Dermis blood vessel endothelial cell (primary cell): ENCODE results near the gene CREB3L4. TPM values are rescaled to one million over a fixed set of nuclear protein-coding genes. Genes with fewer than 3 reads are reported as not detected.

Experiments used
- DNase-seq: peaks from one replicate; pipeline ENCODE4 v3.0.0; 2010
- total RNA-seq: library from RNA; depleted of rRNA; stranded (reverse); fragments of >200 nt; gene quantifications from 2 replicates; pipeline ENCODE4 v1.2.3, GENCODE V29; 2014

The CREB3L4 gene
- total RNA-seq, 1 donor from 2014 or later, result 13.1 TPM

DNA sequence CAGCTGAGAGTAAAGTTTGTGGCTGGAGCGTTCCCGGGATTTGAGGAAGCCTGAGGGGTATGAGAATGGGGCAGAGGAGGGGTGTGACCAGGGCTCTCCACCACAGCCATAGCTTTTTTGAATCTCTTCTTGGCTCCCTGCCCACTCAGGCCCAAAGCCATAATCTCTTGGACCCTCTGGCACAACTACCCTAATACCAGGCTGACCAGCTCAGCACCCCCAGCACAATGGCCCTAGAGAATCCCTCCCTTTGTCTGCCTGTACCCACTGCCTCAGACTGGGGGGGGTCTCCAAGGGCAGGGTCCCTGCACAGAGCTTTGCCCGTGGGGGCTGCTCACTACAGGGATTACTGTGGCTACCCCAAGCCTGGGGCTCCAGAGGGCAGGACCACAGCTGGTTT, 28.7 kb upstream of the CREB3L4 start:
- no peak for DNase-seq

DNA sequence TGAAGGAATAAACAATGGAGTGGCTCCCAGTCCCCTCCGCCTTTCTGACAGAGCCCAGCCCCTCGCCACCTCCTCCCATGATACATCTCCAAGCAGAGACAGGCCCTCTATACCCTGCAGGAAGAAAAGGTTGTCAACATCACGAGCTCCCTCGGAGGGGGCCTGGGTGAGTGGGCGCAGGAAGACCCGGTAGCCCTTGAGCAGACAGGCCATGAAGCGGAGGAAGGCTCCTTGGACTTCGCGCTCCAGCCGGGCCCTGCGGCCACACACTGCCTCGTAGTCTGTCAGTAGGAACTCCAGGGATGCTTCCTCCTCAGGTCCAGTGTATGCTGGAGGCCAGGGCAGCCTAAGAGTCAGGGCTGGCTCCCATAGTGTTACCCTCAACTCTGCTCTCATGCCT, 28.2 kb upstream of the CREB3L4 start:
- no peak for DNase-seq

DNA sequence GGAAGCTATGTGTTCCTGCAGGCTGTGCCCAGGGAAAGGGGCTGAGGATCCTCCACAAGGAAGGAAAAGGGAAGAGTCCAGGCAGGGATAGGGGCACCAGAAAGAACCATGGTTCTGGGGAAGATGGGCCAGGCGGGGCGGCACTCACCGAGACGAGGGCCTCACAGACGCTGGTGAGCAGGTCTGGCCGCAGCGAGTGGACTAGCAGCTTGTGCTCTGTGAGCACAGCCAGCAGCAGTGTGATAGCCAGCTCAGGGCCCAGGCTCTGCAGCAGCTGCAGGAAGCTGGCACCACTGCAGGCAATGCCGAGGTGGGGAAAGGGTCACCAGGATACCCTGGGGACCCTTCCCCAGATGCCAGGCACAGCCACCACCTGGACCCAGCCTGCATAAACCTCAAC, 26.9 kb upstream of the CREB3L4 start:
- no peak for DNase-seq

DNA sequence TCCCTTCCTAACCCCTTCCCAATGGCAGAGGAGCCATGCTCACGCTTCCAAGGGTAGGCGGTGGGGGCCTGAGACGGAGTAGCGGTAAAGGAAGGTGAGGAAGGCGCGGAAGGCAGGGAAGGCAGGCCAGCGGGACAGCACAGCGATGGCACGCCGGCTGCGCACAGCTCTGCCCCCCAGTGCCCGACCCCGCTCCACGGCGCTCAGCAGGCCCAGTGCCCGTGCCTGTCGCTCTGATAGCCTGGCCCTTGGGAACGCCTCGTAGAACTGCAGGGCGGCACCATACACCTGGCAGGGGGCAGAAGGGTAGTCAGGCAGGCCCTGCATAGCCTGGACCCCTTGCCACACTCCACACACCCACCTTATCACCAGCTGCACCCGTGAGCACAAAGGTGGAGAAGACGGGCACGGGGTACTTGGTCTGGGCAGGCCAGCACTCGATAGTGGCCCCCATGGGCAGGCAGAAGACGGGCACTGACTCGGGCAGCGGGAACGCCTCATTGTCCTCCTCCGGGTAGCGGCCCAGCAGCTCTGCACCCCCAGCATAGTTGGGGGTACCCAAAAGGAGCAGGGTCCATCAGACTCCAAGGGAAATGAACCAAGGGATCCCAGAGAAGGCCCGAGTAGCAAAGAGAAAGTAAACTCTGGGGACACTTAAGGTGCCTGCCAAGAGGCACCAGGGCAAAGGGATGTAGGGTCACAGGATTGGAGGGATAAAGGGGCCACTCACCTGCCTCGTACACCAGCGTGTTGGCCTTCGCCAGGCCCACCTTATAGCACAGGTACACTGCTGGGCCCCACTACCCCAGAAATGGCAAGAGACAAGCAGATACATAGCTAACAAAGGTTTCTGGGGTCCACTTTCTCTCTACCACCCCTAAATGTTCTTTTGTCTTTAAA, 25.6 kb upstream of the CREB3L4 start:
- DNase-seq, result no peak

DNA sequence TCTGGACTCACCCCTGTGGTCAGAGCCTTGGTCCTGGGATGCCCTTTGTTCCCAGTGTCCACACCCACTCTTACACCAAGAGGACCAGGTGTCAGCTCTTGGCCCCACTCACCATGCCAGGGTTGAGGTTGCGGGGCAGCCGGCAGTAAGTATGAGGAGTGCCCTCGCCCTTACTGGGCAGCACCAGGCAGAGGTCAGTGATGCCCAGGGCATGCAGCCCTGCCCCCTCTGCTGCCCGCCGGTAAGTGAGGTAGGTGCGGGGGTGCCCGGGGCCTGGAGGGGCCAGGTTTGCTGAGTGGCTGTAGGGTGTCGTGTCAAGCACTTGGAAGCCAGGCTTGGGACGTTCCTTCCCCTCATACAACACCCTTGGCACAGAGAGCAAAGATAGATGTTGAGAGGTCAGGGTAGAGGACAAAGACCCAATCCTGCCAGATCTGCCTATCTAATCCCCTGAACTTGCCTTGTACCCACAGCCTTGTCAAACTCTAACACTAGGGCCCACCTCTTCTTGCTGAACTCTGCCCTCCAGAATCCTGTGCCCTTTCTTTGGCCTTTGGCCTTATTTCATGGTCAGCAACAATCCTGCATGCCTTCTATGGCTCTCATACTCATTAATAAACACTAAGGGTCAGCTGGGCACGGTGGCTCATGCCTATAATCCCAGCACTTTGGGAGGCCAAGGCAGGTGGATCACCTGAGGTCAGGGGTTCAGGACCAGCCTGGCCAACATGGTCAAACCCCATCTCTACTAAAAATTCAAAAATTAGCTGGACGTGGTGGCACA, 24.7 kb upstream of the CREB3L4 start:
- DNase-seq, result no peak

DNA sequence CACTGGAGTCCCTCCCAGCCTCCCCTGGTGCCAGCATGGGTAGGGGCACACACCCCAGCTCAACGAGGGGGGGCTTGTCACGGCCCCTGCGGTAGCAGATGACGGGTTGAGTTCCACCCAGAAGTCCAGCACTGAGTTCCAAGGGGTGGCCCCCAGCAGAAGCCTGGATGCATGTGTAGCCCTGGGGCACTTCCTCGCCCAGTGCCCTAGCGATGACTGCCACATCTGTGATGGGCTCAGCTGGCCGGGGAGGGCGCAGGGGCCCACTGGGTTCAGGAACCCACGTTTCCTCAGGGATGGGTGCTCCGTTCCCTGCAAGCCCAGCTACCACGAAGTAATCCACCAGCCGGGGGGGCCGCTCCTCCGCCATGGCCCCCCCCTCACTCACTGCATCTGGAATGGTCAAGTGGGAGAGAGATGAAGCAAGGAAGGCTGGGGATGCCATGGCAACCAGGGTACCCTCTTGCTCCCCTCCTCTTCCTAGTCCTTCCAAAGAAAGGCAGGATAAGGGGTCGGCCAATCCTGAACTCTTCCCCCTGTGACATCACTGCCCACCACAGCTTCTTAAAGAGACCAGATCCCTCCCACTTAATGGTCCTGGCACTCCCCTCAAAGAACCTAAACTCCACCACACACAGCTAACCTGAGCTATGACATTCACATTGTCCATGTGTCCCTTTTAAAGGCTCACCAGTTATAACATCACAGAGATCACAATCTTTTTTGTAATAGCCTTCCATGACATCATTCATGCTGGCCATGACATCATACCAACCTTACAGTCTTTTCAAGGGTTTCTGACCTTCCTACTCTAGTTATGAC, 23.5 kb upstream of the CREB3L4 start:
- DNase-seq, result no peak

DNA sequence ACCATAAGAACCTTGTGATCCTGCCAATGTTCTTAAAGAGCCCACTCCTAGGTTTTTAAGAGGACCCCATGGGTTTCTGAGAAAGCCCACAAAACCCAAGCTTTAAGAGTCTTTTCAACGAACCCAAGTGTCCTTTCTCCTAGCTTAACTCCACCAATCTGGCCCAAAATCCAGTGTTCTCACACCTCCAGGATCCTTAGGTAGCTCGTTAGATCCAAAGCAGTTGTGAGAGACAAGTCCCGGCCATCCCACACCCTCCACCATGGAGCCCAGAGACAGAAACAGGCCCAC, 22.9 kb upstream of the CREB3L4 start:
- no peak for DNase-seq

DNA sequence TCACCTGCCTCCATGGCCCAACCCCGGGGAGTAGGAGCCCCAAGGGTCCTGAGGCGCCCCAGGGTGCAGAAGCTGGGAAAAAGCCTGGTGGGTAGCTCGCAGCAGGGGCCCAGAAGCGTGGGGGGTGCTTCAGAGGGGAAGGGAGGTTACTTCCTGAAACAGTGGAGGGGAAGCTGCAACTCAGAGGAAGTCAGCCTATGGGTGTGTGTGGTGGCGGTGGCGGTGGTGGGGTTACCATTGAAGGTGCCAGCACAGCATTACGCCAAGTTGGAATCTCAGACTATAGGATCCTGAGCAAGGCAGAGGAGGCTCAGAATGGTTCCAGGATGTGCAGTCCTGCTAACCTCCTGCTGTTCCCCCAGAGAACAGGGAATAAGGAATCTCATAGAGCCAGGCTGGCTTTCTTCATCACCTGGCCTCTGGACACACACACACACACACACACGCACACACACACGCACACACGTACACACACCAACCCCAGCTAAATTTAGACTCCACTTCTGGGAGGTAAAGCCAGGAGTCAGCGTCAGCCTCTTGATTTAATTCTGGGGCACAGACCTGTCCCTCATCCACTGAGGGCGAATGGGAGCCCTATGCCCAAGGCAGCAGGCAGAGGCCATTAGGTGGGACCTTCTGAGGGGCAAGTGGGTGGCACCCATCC, 22.4 kb upstream of the CREB3L4 start:
- DNase-seq, result peak; percentile 57

DNA sequence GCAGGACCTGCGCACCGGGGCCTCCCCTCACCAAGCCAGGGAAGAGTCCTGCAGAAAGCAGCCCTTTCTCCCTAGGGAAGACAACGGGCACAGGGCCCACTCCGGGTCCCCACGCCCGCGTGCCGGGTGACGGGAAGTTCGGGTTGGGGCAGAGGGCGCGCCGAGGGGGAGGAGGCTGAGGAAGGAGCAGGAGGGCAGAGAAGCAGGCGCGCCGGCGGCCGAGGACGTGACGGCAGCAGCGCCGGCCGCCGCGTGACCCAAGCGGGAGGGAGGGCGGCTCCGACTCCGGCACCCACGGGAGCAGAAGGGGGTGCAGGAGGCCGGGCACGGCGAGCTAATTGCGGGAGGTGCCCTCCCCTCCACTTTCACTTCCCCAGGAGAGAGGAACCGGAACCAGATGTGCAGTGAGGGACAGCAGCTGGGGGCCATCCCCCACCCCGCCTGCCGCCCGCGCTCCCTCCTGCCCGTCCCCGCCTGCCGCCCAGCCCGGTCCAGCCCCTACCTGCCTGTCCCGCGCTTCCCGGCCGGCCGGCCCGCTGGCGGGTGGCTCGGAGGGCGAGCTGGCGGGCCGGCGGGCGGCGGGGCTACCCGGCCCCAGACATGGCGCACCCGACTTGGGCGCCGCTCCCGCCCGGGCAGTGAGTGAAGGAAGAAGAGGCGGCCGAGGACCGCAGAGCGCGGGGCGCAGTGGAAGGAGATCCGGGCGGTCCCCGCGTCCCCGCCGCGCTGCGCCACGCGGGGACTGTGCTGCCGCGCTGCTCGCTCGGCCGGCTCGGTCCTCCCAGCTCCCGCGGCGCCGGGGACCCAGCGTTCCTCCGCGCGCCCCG, 21.7 kb upstream of the CREB3L4 start:
- DNase-seq, result peak; percentile 85

DNA sequence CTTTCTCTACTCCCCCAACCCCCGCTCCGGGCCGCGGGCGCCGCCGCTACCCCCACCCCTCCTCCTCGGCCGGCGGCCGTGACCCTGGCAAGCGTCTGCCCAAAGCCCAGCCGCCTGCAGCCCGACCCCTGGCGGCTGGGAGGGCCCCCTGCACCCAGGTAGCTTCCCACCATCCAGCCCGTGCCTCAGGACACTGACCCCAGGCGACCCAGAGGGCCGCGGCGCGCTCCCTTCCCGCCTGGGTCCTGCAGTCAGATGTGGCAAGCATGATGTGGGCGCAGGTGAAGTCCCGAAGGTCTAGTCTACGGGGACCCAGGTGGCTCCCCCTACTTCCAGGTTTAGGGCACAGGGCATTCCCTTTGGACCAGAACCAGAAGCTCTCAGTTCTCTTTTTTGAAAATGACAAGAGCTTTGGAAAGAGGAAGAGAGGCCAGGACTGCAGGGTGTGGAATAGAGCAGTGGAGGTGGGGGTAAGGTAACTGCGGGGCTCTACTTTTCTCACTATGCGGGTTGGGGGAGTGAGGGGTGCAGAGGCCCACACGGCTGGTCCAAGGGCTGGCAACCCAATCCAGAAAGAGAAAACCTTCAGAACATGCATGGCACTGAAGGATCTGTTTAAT, 21.0 kb upstream of the CREB3L4 start, which contains the start of gene DENND4B:
Gene DENND4B, minus strand, starts transcription at position 97 of the 620 bp plus-strand sequence. CDS start 2,344 bp downstream, outside the sequence.
- DNase-seq, result peak; percentile 89

DNA sequence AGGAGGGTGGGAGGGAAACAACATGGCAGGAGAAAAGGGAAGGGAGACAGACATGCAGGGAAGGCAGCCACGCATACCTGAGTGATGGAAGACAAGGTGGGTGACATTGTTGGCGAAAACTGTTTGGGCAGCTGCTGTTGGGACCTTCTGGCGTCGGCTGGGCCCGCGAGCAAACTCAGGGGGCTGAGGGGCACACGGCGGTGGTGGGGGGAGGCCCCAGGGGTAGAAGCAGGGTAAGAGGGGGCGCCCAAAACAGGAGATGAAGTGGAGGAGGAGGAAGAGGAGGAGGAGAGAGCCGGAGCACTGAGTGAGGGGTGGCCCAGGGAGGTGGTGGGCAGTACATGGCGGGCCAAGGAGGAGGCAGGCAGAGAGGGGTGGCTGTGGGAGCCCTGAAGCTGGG, 16.5 kb upstream of the CREB3L4 start:
- no peak for DNase-seq

DNA sequence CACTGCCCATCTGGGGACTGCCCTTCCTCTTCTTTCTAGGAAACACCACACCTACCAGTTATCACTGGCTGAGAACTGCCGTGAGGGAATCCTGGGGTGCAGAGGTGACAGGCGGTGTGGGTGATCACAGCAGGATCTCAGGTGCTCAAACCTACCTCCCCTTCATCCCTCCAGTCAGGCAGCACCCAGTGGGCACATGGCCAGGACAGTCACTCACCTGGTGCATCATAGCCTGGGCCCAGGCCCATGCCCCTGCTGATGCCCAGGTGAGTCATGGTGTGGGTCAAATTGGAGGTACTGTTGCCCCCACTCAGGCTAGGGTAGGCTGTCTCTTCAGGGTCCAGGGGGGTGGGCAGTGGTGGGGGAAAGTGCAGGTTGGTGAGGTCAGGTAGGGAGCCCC, 15.9 kb upstream of the CREB3L4 start:
- DNase-seq, result no peak

DNA sequence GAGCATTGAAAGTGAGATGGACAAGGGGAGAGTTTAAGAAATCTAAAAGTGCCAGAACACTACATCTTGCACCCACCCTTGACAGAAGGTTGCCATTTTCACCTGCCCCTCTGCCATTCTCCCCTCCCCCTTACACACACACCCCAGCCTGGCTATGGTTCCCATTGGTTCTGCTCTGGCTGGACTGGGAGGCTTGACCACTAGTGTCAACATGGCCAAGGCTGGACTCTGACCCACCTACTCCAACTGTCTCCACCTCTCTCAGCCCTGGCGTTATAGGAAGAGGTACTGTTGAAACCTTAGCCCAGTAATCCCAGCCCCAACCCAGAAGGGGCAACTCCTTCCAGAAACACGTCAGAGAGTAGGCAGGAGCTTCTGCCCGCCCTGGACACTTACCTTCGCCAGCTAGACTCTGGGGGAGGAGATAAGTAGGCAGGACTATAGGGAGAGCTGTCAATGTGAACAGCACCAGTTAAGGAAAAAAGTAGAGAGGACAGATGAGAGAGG, 13.8 kb upstream of the CREB3L4 start:
- DNase-seq, result no peak

DNA sequence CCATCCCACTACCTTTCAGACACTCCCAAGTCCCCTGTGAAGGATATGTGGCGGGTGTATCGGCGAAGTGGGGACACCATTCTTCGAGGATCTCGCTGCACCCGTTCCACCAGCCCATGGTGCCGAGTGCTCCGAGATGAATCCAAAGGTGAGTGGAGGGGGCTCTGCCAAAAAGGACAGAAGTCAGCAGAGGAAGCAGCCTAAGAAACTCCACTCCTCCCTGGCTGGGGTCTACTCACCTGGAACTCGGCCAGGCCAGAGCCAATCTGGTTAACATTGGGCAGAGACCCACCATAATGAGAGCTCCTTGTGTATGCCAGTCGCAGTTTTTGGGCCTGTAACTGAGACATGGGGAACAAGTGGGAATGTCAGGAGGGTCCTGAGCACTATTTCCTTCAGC, 12.9 kb upstream of the CREB3L4 start:
- DNase-seq, result no peak

DNA sequence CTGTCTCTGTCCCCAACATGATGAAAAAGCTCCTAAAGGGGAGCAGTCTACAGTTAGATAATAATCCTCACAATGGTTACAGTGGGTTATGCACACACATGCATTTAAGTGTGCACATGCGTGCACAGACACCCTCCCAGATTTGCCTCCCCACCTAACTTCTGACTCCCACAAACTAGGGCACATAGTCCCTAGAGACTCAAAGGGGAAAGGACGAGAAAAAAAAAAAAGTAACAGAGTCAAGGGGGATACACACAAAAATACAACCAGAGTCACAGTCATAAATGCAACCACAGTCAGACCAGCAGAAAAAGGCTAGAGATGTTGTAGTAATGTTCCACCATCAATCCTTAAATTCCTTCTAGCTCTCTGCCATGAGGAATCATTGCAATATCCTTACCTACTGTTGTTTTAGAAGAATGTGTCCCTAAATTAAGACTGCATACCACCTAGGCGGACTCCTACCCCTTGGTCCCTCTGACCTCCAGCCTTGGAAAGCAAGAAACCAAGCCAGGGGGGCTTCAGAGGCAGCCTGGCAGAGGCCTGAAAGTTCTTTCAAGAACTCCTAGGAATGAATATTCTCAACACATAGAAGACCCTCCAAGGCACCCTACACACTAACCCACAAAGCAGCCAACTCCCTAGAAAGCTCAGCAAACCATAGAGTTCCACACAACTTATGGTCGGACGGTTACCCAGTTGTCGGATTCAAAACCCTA, 10.5 kb upstream of the CREB3L4 start:
- DNase-seq, result no peak

DNA sequence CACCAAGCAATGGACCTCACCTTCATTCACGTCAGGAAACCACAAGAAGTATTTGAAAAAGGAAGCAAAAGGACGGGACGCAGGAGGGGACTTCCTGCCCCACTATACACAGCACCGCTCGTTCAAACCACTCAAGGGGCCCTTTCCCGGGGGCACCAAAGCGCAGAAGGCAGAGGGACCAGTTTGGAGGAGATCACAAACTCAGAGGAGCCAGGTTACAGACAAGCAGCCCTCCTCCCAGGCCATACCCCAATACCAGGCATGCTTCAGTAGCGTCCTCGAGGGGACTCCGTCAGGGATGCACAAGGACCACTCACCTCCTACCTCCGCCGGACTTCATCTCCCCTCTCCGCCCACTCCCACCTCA, 10.0 kb upstream of the CREB3L4 start:
- peak; percentile 29 for DNase-seq

DNA sequence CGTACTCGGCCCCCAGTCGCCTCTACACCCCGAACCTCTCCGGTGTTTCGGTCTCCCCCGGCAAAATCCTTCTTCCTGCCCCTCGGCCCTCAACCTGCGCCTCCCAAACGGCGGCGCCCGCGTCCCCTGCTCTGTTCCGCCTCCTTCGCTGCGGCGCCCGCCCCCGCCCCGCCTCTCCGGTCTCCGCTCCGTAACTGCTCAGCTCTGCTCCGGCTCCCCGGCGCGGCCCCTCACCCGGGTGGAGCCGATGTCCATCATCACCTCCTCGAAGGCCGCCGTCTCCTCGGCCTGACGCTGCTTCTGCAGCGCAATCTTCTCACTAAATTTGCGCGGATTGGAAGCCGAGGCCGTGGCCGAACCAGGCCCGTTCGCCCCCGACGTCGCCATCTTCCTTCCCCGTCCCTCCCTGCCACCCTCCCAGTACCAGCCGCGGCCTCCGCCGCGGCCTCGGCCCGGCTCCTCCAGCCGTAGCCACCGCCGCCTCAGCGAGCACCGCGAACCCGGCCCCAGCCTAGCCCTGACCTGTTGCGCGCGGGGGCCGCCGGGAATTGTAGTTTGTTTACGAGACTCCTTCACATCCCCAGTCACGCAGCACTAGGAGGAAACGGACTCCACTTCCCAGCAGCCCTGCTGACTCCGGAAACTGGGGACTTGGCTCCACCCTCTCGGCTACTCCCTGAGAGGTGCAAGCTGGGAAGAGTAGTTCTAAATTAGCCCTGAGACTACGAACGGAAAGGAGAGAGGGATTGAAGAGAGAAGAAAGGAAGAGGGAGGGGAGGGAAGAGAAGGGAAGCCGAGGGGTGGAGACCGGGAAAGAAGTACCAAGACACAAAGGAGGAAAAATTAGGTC, 9.4 kb upstream of the CREB3L4 start, which contains the start of gene CRTC2:
Gene CRTC2, minus strand, starts transcription at position 502 of the 850 bp plus-strand sequence. Its CDS starts 115 bp downstream, at position 387.
- DNase-seq, result peak; percentile 98

DNA sequence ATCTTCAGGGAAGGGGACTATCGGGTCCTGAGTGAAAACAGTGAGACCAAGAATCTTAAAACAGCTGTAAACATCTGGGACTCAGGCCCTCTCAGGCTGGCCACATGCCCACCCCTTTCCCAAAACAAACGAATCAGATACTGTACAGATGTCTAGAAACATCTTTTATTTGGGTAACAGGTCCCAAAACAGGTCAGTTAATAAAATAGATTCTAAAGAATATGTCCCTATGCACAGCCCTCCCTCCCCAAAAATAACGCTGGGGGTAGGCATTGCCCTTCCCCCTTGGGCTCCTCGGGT, 8.8 kb upstream of the CREB3L4 start:
- no peak for DNase-seq

DNA sequence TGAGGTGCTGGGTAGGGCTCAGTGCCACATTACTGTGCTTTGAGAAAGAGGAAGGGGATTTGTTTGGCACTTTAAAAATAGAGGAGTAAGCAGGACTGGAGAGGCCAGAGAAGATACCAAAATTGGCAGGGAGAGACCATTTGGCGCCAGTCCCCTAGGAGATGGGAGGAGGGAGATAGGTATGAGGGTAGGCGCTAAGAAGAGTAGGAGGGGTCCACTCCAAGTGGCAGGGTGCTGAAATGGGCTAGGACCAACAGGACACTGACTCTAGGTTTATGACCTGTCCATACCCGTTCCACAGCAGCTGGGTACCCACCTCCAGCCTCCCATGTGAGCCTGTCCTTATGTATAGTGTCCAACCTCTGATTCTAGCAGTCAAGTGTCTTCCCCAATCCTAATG, 8.2 kb upstream of the CREB3L4 start:
- no peak for DNase-seq
